ENCODE measurements around the gene SCLY. TPM values are rescaled to one million over a fixed set of nuclear protein-coding genes. Genes with fewer than 3 reads are reported as not detected.
A peak's percentile ranks its signal among the peaks of the same experiment; 100 is the strongest.

Gene SCLY
- total RNA-seq, 1 donor from 2014 or later: 46.1 TPM

- Mint-ChIP-seq H3K36me3 (ENCODE audit: low read depth) (peaks cover 6% of the 10 kb centered on the region), H3K4me3 (no peak overlapping the region), H3K9me3 (peaks cover 5% of the 10 kb centered on the region), H3K27ac (ENCODE audit: unreplicated experiment) (no peak overlapping the region), H3K27me3 (ENCODE audit: low read depth) (peaks cover 5% of the 10 kb centered on the region), H3K4me1 (no peaks in the 10 kb centered on the region)
- DNase-seq (ENCODE audit: low read depth, low spot score): no peak
- no peak for TF ChIP-seq CTCF (conservative IDR thresholded peaks at IDR 0.05)
These were observed 55.7 kb downstream of the SCLY start for GRCh38 chr2:238116298-238117198.

- no peak for DNase-seq (ENCODE audit: low read depth, low spot score)
These were observed 56.7 kb downstream of the SCLY start for GRCh38 chr2:238117199-238118154.

GRCh38 chr2:238119756-238120462 is 59.1 kb downstream of the SCLY start:
- no peak for TF ChIP-seq CTCF (conservative IDR thresholded peaks at IDR 0.05)
- Mint-ChIP-seq H3K27ac (ENCODE audit: unreplicated experiment) (no peak overlapping the region), H3K4me3 (no peak overlapping the region), H3K36me3 (ENCODE audit: low read depth) (no peaks in the 10 kb centered on the region), H3K9me3 (no peaks in the 10 kb centered on the region), H3K27me3 (ENCODE audit: low read depth) (peaks cover 5% of the 10 kb centered on the region), H3K4me1 (no peaks in the 10 kb centered on the region)
- no peak for DNase-seq (ENCODE audit: low read depth, low spot score)

More at GRCh38 chr2:238117199-238118154, 56.7 kb downstream of the SCLY start:
- peaks cover 5% of the 10 kb centered on the region for H3K27me3 Mint-ChIP-seq (ENCODE audit: low read depth)
- H3K4me3 Mint-ChIP-seq: no peak overlapping the region
- no peaks in the 10 kb centered on the region for H3K4me1 Mint-ChIP-seq
- H3K36me3 Mint-ChIP-seq (ENCODE audit: low read depth): peaks cover 6% of the 10 kb centered on the region
- no peak overlapping the region for H3K27ac Mint-ChIP-seq (ENCODE audit: unreplicated experiment)
- TF ChIP-seq CTCF (conservative IDR thresholded peaks at IDR 0.05): no peak
- peaks cover 5% of the 10 kb centered on the region for H3K9me3 Mint-ChIP-seq

GRCh38 chr2:238120463-238121298 is 59.9 kb downstream of the SCLY start:
- TF ChIP-seq CTCF (conservative IDR thresholded peaks at IDR 0.05): peak; percentile 38
- peaks cover 5% of the 10 kb centered on the region for H3K27me3 Mint-ChIP-seq (ENCODE audit: low read depth)
- no peaks in the 10 kb centered on the region for H3K9me3 Mint-ChIP-seq
- no peak for DNase-seq (ENCODE audit: low read depth, low spot score)
- no peak overlapping the region for H3K27ac Mint-ChIP-seq (ENCODE audit: unreplicated experiment)
- H3K4me3 Mint-ChIP-seq: no peak overlapping the region
- H3K36me3 Mint-ChIP-seq (ENCODE audit: low read depth): no peaks in the 10 kb centered on the region
- no peaks in the 10 kb centered on the region for H3K4me1 Mint-ChIP-seq
